Panc1 (cell line): Measurements from ENCODE around the gene GPR142. TPM values are rescaled to one million over a fixed set of nuclear protein-coding genes. Genes with fewer than 3 reads are reported as not detected.

Experiments
- ATAC-seq: fragments of 200-7000 bp; cut with Tn5 transposase; 2 replicates; pipeline ENCODE4 v1.9.1; 2020; ENCODE audit warnings: mild to moderate bottlenecking, moderate library complexity
- BruUV-seq: library from RNA; stranded (reverse); fragments of 400-500 nt; replicated peaks from 2 replicates; lab custom pipeline; 2021; lab: Mats Ljungman, UMichigan
- CTCF ChIA-PET: fragments of 300-600 bp; sonication (Branson Sonifier 250); formaldehyde crosslinking; loops from one replicate; lab custom pipeline; 2022; ENCODE audit warnings: antibody characterized with exemption; lab: Charles Lee
- POLR2A ChIA-PET: fragments of 300-600 bp; sonication (Branson Sonifier 250); formaldehyde crosslinking; loops from one replicate; lab custom pipeline; 2022; ENCODE audit warnings: antibody characterized with exemption; lab: Charles Lee
- DNase-seq: peaks from one replicate; pipeline ENCODE4 v3.0.0-alpha.2; 2010; ENCODE audit warnings: low read depth, low spot score
- H3K27ac ChIP-seq: 2 replicates; pipeline ENCODE4 v1.5.1; 2011; ENCODE audit warnings: mild to moderate bottlenecking, low read length, inconsistent platforms
- H3K27me3 ChIP-seq: fragments of 200-500 bp; sonication (Bioruptor generic); 2 replicates; pipeline ENCODE4 v1.6.0; 2014; ENCODE audit warnings: low read length, inconsistent platforms; ENCODE audit not compliant: control insufficient read depth, insufficient read depth
- H3K36me3 ChIP-seq: fragments of 200-500 bp; sonication (Bioruptor generic); 2 replicates; pipeline ENCODE4 v1.5.1; 2014; ENCODE audit warnings: inconsistent platforms, mild to moderate bottlenecking, low read length, moderate library complexity; ENCODE audit not compliant: control insufficient read depth, insufficient read depth
- H3K4me1 ChIP-seq: 2 replicates; pipeline ENCODE4 v1.5.1; 2011; ENCODE audit warnings: inconsistent platforms, mild to moderate bottlenecking, low read length, moderate library complexity; ENCODE audit not compliant: control insufficient read depth, insufficient read depth
- H3K4me3 ChIP-seq, 2 experiments: 2 replicates each; pipeline ENCODE4 v1.5.1; 2011 to 2012; ENCODE audit warnings: low read depth in 2 of 2, low read length in 2 of 2, mild to moderate bottlenecking in 2 of 2, inconsistent platforms in 1 of 2, moderate library complexity in 1 of 2
- H3K9me3 ChIP-seq: fragments of 200-500 bp; sonication (Bioruptor generic); 2 replicates; pipeline ENCODE4 v1.5.1; 2014; ENCODE audit warnings: low read depth, mild to moderate bottlenecking, inconsistent platforms, low read length, moderate library complexity; ENCODE audit not compliant: control insufficient read depth, insufficient read depth
- CTCF ChIP-seq: fragments of 450-650 bp; IDR thresholded peaks from 2 replicates; pipeline ENCODE4 v1.5.1; 2017; ENCODE audit warnings: mild to moderate bottlenecking
- POLR2AphosphoS5 ChIP-seq: IDR thresholded peaks from 2 replicates; pipeline ENCODE4 v1.6.1; 2012; ENCODE audit warnings: mild to moderate bottlenecking, low read depth, low read length, moderate library complexity
- REST ChIP-seq, 2 experiments: IDR thresholded peaks; 2 replicates each; pipeline ENCODE4 v1.6.1; 2011 to 2012; ENCODE audit warnings: low read depth in 2 of 2, control low read depth in 1 of 2, low read length in 1 of 2, mild to moderate bottlenecking in 1 of 2, moderate library complexity in 1 of 2; ENCODE audit not compliant: insufficient read depth in 1 of 2
- SIN3A ChIP-seq: IDR thresholded peaks from 2 replicates; pipeline ENCODE4 v1.6.1; 2012; ENCODE audit warnings: low read depth, mild to moderate bottlenecking, low read length, moderate library complexity, borderline replicate concordance; ENCODE audit not compliant: insufficient read depth
- TCF7L2 ChIP-seq: IDR thresholded peaks from 2 replicates; pipeline ENCODE4 v1.6.1; 2011; ENCODE audit warnings: mild to moderate bottlenecking, low read depth, low read length, inconsistent platforms
- in situ Hi-C: cut with HindIII; loops from 2 replicates; pipeline ENCODE4 v1.10.0; 2016; ENCODE audit warnings: low sequenced_read_pairs, low pct_unique_long_range_greater_than_20kb
- intact Hi-C: fragments of 100-400 bp; cut with micrococcal nuclease; formaldehyde crosslinking; loops from one replicate; pipeline ENCODE4 v1.10.0; 2022; ENCODE audit not compliant: unreplicated experiment
- total RNA-seq: library from RNA; stranded (reverse); gene quantifications from one replicate; pipeline ENCODE4 v1.2.1, GENCODE V29; 2021; ENCODE audit not compliant: unreplicated experiment

Gene GPR142
- total RNA-seq, 1 experiment from 2014 or later, result not detected

- Histone ChIP-seq H3K9me3 (no peaks in the 10 kb centered on the region), H3K36me3 (no peaks in the 10 kb centered on the region), H3K27ac (no peak overlapping the region), H3K4me3 (no peak overlapping the region), H3K4me1 (no peaks in the 10 kb centered on the region; the same call in 1 of the 2 replicates), H3K27me3 (peaks cover 5% of the 10 kb centered on the region)
- no TSS peak for BruUV-seq
- TF ChIP-seq POLR2AphosphoS5, result no peak
- no peak for TF ChIP-seq SIN3A
- TF ChIP-seq REST (IDR thresholded peaks at IDR 0.05; ENCODE audit: insufficient read depth in 1 of 2, low read depth in 2 of 2, low read length in 1 of 2), result no peak
- TF ChIP-seq CTCF, result no peak
- TF ChIP-seq TCF7L2, result no peak
- ATAC-seq (no peak), DNase-seq (no peak)
- ChIA-PET POLR2A (no interaction called here), CTCF (interaction anchor here (0.6 to 2.8 kb wide), 7 partner anchors 7 to 200 kb away, joined by 3 to 13 read pairs (median 4); no protein-coding TSS in a partner anchor)
- in situ Hi-C loops (no loop called here), intact Hi-C loops (loop anchor here (5.0 kb wide), 2 partner anchors 162 to 227 kb away; partner anchors contain the start of gene CD300LB)
These were observed 2.6 kb downstream of the GPR142 start for GRCh38 chr17:74369665-74370490.

GRCh38 chr17:74371653-74372147, 4.4 kb downstream of the GPR142 start:
- TF ChIP-seq TCF7L2 (no peak), CTCF (no peak), SIN3A (no peak), REST (IDR thresholded peaks at IDR 0.05; ENCODE audit: insufficient read depth in 1 of 2, low read depth in 2 of 2, low read length in 1 of 2) (no peak), POLR2AphosphoS5 (no peak)
- Histone ChIP-seq H3K4me1 (no peaks in the 10 kb centered on the region; the same call in 1 of the 2 replicates), H3K9me3 (no peaks in the 10 kb centered on the region), H3K27ac (no peak overlapping the region), H3K36me3 (no peaks in the 10 kb centered on the region), H3K27me3 (peaks cover 5% of the 10 kb centered on the region), H3K4me3 (no peak overlapping the region)
- no peak for ATAC-seq
- in situ Hi-C loops, result no loop called here
- ChIA-PET POLR2A (no interaction called here), CTCF (no interaction called here)
- no TSS peak for BruUV-seq
- DNase-seq, result no peak
- intact Hi-C loops, result no loop called here
